K562 (cell line): Measurements from ENCODE around the gene CLCA2. TPM values are rescaled to one million over a fixed set of nuclear protein-coding genes. Genes with fewer than 3 reads are reported as not detected.

ENCODE experiments used
- ATAC-seq: fragments of 200-7000 bp; cut with Tn5 transposase; 3 replicates; pipeline ENCODE4 v1.9.1; 2020; ENCODE audit warnings: moderate library complexity
- BruUV-seq: library from RNA; stranded (reverse); fragments of 400-500 nt; replicated peaks from 2 replicates; lab custom pipeline; 2021; lab: Mats Ljungman, UMichigan
- CTCF ChIA-PET: fragments of 300-600 bp; formaldehyde crosslinking; extraction: SDS; loops from one replicate; lab custom pipeline; 2021; ENCODE audit warnings: low intra/inter-chr PET ratio; lab: Yijun Ruan, JAX
- POLR2A ChIA-PET: fragments of 300-600, 350-650 bp; sonication (Branson Sonifier 250); formaldehyde crosslinking; extraction: SDS; loops from one replicate; lab custom pipeline; 2021; ENCODE audit warnings: antibody characterized with exemption, inconsistent platforms; lab: Yijun Ruan, JAX
- DNase-seq, 4 experiments: peaks; one replicate each; pipeline versions ENCODE4 v3.0.0 to v3.0.0-alpha.2; 2011 to 2018; ENCODE audit warnings: low spot score in 3 of 4, mixed read lengths in 3 of 4; ENCODE audit errors: extremely low read depth in 1 of 4
- FAIRE-seq: peaks from 2 replicates; lab custom pipeline; 2011; peaks lifted over from hg19 to GRCh38; lab: Jason Lieb, UNC
- H2AFZ ChIP-seq: 2 replicates; pipeline ENCODE4 v1.6.0; 2011; ENCODE audit warnings: low read depth, low read length, control low read depth, inconsistent platforms
- H3K27ac ChIP-seq: fragments of 200-600 bp; 3 replicates; pipeline ENCODE4 v1.8.0; 2011; ENCODE audit warnings: low read depth, mild to moderate bottlenecking, control low read depth, inconsistent platforms, low read length, moderate library complexity, mixed read lengths; ENCODE audit errors: extremely low read depth
- H3K27me3 ChIP-seq, 2 experiments: fragments of 300-600 bp in 1 of 2; 2 replicates in 1 of 2; 3 replicates in 1 of 2; pipeline versions ENCODE4 v1.6.0 to v1.8.0; 2011; ENCODE audit warnings: inconsistent platforms in 2 of 2, low read length in 2 of 2, mild to moderate bottlenecking in 1 of 2, mixed read lengths in 1 of 2, moderate library complexity in 1 of 2; ENCODE audit not compliant: control insufficient read depth in 2 of 2, insufficient read depth in 2 of 2
- H3K36me3 ChIP-seq: fragments of 300-600 bp; 3 replicates; pipeline ENCODE4 v1.8.0; 2011; ENCODE audit warnings: mild to moderate bottlenecking, low read length, inconsistent platforms; ENCODE audit not compliant: control insufficient read depth, insufficient read depth
- H3K4me1 ChIP-seq, 2 experiments: fragments of 200-600 bp in 1 of 2; replicated peaks in 1 of 2; 2 replicates in 1 of 2; 3 replicates in 1 of 2; pipeline versions ENCODE4 v1.5.1 to v1.8.0; 2011; ENCODE audit warnings: inconsistent platforms in 2 of 2, low read length in 2 of 2, mild to moderate bottlenecking in 1 of 2, mixed read lengths in 1 of 2, moderate library complexity in 1 of 2; ENCODE audit not compliant: control insufficient read depth in 2 of 2, insufficient read depth in 2 of 2
- H3K4me2 ChIP-seq: 2 replicates; pipeline ENCODE4 v1.6.1; 2011; ENCODE audit warnings: low read length, control low read depth, inconsistent platforms, mixed read lengths; ENCODE audit not compliant: insufficient read depth
- H3K4me3 ChIP-seq: fragments of 200-600 bp; sonication (generic), shearing (Covaris generic); 2 replicates; pipeline ENCODE4 v1.5.1; 2016; ENCODE audit warnings: control low read depth, inconsistent platforms
- H3K79me2 ChIP-seq: fragments of 200-600 bp; 3 replicates; pipeline ENCODE4 v1.8.0; 2011; ENCODE audit warnings: low read length, inconsistent platforms; ENCODE audit not compliant: control insufficient read depth, insufficient read depth
- H3K9ac ChIP-seq, 2 experiments: 2 replicates each; pipeline versions ENCODE4 v1.6.0 to v1.6.1; 2011; ENCODE audit warnings: low read depth in 2 of 2, low read length in 2 of 2, control low read depth in 1 of 2, inconsistent platforms in 1 of 2, mild to moderate bottlenecking in 1 of 2, mixed read lengths in 1 of 2; ENCODE audit not compliant: insufficient read depth in 1 of 2
- H3K9me1 ChIP-seq: one replicate; pipeline ENCODE4 v1.6.0; 2011; ENCODE audit warnings: inconsistent platforms, mild to moderate bottlenecking, low read length, moderate library complexity; ENCODE audit not compliant: control insufficient read depth, insufficient read depth
- H3K9me3 ChIP-seq: replicated peaks from 2 replicates; pipeline ENCODE4 v1.5.1; 2011; ENCODE audit warnings: low read depth, low read length, inconsistent platforms; ENCODE audit not compliant: control insufficient read depth, insufficient read depth
- H4K20me1 ChIP-seq: replicated peaks from 2 replicates; pipeline ENCODE4 v1.6.1; 2011; ENCODE audit warnings: low read length, inconsistent platforms, mixed read lengths; ENCODE audit not compliant: control insufficient read depth, insufficient read depth
- NCOA2 ChIP-seq, 2 experiments: fragments of 450-650 bp; IDR thresholded peaks; 2 replicates each; pipeline ENCODE4 v1.6.1; 2018; ENCODE audit warnings: mild to moderate bottlenecking in 2 of 2, moderate library complexity in 1 of 2; ENCODE audit not compliant: partially characterized antibody in 2 of 2
- SMAD2 ChIP-seq: fragments of 150-350 bp; IDR thresholded peaks from 2 replicates; pipeline ENCODE4 v1.6.1; 2014; ENCODE audit warnings: low read depth, mild to moderate bottlenecking, low read length
- TGIF2 ChIP-seq: sonication (generic); formaldehyde crosslinking; IDR thresholded peaks from 2 replicates; pipeline ENCODE4 v1.8.1; 2022; ENCODE audit warnings: mild to moderate bottlenecking, missing genetic modification reagents, moderate library complexity
- WGBS: fragments of 100-300 bp; shearing (Covaris generic); methylation state at CpG from one replicate; pipeline ENCODE4 v1.1.6; 2016; ENCODE audit warnings: low coverage, mixed read lengths; ENCODE audit not compliant: insufficient coverage; ENCODE audit errors: missing lambda C conversion rate; 5-methylcytosine and 5-hydroxymethylcytosine counted together
- in situ Hi-C: fragments of 300-500 bp; cut with MboI; formaldehyde crosslinking; loops from 4 replicates; pipeline ENCODE4 v1.15.0; 2018; ENCODE audit warnings: inconsistent platforms, mixed read lengths
- intact Hi-C: fragments of 100-400 bp; cut with micrococcal nuclease; formaldehyde crosslinking; loops from 2 replicates; pipeline ENCODE4 v1.14.2; 2022
- polyA plus RNA-seq, 8 experiments: library from polyadenylated mRNA; depleted of rRNA in 4 of 8; stranded (reverse) in 5 of 8; unstranded in 3 of 8; fragments of >200 nt; fragmentation: Nextera tagmentation in 2 of 8; fragmentation: Illumina TruSeq in 1 of 8; extraction: Ambion mirVana in 2 of 8; extraction: Trizol in 1 of 8; gene quantifications; 2 replicates each; pipeline versions ENCODE4 v1.2.1 to v1.2.3, GENCODE V29; 2011 to 2014; ENCODE audit warnings: inconsistent platforms in 1 of 8, missing spikeins in 1 of 8
- total RNA-seq, 7 experiments: library from RNA; depleted of rRNA in 6 of 7; stranded (reverse); fragments of >200 nt in 6 of 7; fragmentation: Illumina TruSeq in 2 of 7; extraction: Trizol in 2 of 7; gene quantifications; 2 replicates each; pipeline versions ENCODE4 v1.2.1 to v1.2.3, GENCODE V29; 2011 to 2021; ENCODE audit warnings: low replicate concordance in 1 of 7
- TF ChIP-seq, protein P1 (sequence below): IDR thresholded peaks from 3 replicates; pipeline ENCODE4 v1.6.1; 2011; ENCODE audit warnings: borderline replicate concordance, mild to moderate bottlenecking; ENCODE audit not compliant: insufficient read length, insufficient read depth
- TF ChIP-seq, protein P2 (sequence below), 2 experiments: IDR thresholded peaks in 1 of 2; conservative IDR thresholded peaks in 1 of 2; 2 replicates each; pipeline ENCODE4 v1.6.1; 2016; ENCODE audit warnings: low read depth in 2 of 2, mild to moderate bottlenecking in 1 of 2, missing compliant biosample characterization in 1 of 2, missing genetic modification characterization in 1 of 2, moderate library complexity in 1 of 2
- TF ChIP-seq, protein P3 (sequence below): sonication (generic); formaldehyde crosslinking; IDR thresholded peaks from 2 replicates; pipeline ENCODE4 v1.8.0; 2022; ENCODE audit warnings: missing genetic modification reagents, mild to moderate bottlenecking, borderline replicate concordance

The CLCA2 gene
- total and polyA plus RNA-seq, 9 of the 15 experiments (the other 6 are each of a cell fraction or from before 2014, with no cell fraction given), result 0.03 TPM; not detected in 8

DNA sequence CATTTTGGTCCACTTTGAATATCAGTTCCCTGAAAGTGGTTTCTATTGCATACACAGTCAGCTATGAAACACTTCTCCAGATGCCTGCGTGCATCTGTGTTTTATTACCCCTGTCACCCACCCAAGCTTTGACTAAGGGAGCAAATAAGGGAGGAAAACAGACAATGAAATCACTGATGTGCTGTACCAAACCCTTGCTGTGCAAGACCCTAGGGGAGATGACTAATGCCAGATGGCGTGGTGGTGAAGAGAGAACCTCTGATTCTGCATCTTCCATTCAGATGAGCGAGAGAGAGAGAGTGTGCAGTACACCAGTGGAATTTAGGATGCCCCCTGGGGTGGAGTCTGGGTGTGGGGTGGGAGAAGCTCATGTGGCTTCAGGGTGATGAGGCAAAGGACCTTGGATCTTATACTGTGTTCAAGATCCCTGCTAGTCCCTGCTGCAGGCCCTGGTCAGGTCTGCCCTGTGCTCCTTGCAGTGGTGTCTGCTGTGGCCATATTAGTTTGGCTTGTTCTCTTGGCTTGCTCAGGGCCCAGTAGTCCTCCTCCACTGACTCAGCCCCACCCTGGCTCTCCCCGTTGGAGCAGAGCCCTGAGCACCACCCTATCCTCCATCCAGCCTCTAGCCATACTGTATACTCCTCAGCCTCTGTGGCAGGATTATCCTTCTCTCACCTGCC is 63.3 kb downstream of the CLCA2 start:
- peaks cover 4 to 10% of the 10 kb centered on the region in 2 experiments; a peak in 4 of 5 replicates for H3K27me3 ChIP-seq
- intact Hi-C loops, result no loop called here
- no peak overlapping the region for H3K9ac ChIP-seq
- no peak for DNase-seq
- POLR2A ChIA-PET, result no interaction called here
- no peak overlapping the region for H3K4me2 ChIP-seq
- TF ChIP-seq TGIF2 (CRISPR knock-in tag) (no peak), SMAD2 (no peak), NCOA2 (IDR thresholded peaks at IDR 0.05; ENCODE audit: partially characterized antibody in 2 of 2) (no peak)
- TF ChIP-seq, protein P1, sequence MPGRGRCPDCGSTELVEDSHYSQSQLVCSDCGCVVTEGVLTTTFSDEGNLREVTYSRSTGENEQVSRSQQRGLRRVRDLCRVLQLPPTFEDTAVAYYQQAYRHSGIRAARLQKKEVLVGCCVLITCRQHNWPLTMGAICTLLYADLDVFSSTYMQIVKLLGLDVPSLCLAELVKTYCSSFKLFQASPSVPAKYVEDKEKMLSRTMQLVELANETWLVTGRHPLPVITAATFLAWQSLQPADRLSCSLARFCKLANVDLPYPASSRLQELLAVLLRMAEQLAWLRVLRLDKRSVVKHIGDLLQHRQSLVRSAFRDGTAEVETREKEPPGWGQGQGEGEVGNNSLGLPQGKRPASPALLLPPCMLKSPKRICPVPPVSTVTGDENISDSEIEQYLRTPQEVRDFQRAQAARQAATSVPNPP, result no peak
- TF ChIP-seq, protein P2, sequence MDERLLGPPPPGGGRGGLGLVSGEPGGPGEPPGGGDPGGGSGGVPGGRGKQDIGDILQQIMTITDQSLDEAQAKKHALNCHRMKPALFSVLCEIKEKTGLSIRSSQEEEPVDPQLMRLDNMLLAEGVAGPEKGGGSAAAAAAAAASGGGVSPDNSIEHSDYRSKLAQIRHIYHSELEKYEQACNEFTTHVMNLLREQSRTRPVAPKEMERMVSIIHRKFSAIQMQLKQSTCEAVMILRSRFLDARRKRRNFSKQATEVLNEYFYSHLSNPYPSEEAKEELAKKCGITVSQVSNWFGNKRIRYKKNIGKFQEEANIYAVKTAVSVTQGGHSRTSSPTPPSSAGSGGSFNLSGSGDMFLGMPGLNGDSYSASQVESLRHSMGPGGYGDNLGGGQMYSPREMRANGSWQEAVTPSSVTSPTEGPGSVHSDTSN (CRISPR knock-in tag; IDR thresholded peaks at IDR 0.05; ENCODE audit: low read depth), result no peak
- TF ChIP-seq, protein P2 (tag; conservative IDR thresholded peaks at IDR 0.05; ENCODE audit: low read depth), result no peak
- TF ChIP-seq, protein P3, sequence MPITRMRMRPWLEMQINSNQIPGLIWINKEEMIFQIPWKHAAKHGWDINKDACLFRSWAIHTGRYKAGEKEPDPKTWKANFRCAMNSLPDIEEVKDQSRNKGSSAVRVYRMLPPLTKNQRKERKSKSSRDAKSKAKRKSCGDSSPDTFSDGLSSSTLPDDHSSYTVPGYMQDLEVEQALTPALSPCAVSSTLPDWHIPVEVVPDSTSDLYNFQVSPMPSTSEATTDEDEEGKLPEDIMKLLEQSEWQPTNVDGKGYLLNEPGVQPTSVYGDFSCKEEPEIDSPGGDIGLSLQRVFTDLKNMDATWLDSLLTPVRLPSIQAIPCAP (CRISPR knock-in tag), result no peak
- FAIRE-seq, result no peak
- in situ Hi-C loops, result no loop called here
- no peak for ATAC-seq
- CTCF ChIA-PET, result interaction anchor here (1.3 kb wide), 1 partner anchor 13 kb away, joined by 4 read pairs; no protein-coding TSS in a partner anchor
- no peaks in the 10 kb centered on the region for H3K9me1 ChIP-seq
- no peaks in the 10 kb centered on the region for H3K4me1 ChIP-seq
- H3K9me3 ChIP-seq, result no peaks in the 10 kb centered on the region
- H3K27ac ChIP-seq, result no peak overlapping the region
- WGBS, result 4% methylated on average over 4 of the region's 4 CpGs
- H3K79me2 ChIP-seq, result no peaks in the 10 kb centered on the region
- no peak overlapping the region for H3K4me3 ChIP-seq
- H2AFZ ChIP-seq, result no peak overlapping the region
- BruUV-seq, result no TSS peak
- no peaks in the 10 kb centered on the region for H3K36me3 ChIP-seq
- H4K20me1 ChIP-seq, result no peaks in the 10 kb centered on the region
